Measurements from ENCODE around the gene CREB5. TPM values are rescaled to one million over a fixed set of nuclear protein-coding genes. Genes with fewer than 3 reads are reported as not detected.

CREB5 gene
- total RNA-seq, 5 donors from 2014 or later (not counting 1 experiment from before 2014, with no cell fraction given): 0.03 to 0.58 (median 0.23) TPM

GRCh38 chr7:28617308-28617880 lies 205.1 kb downstream of the CREB5 start:
- DNase-seq: no peak
- ATAC-seq (replicated peaks in 1 of 4): no peak
- Mint-ChIP-seq H3K27me3 (peaks cover 0 to 2% of the 10 kb centered on the region in 2 donors), H3K27ac (no peak overlapping the region), H3K4me3 (no peak overlapping the region), H3K9me3 (no peaks in the 10 kb centered on the region), H3K36me3 (no peaks in the 10 kb centered on the region), H3K4me1 (no peaks in the 10 kb centered on the region)
- POLR2A ChIA-PET: no interaction called here
- Histone ChIP-seq H3K27me3 (replicated peaks in 1 of 2; ENCODE audit: control insufficient read depth in 2 of 2, extremely low read depth in 1 of 2, insufficient read depth in 2 of 2, low read length in 1 of 2) (peaks cover 0 to 6% of the 10 kb centered on the region in 2 experiments), H3K36me3 (ENCODE audit: control insufficient read depth in 2 of 2, extremely low read depth in 1 of 2, insufficient read depth in 1 of 2, low read length in 1 of 2) (no peaks in the 10 kb centered on the region), H3K4me3 (ENCODE audit: control insufficient read depth in 1 of 2, extremely low read depth in 1 of 2, low read length in 1 of 2) (no peak overlapping the region), H3K9me3 (no peaks in the 10 kb centered on the region), H3K27ac (ENCODE audit: low read length) (no peak overlapping the region), H3K4me1 (ENCODE audit: control insufficient read depth in 1 of 2, extremely low read depth in 1 of 2, insufficient read depth in 2 of 2, low read length in 2 of 2) (no peaks in the 10 kb centered on the region)
- CTCF ChIA-PET: no interaction called here
- WGBS (ENCODE audit: insufficient coverage): no CpG with 5 or more reads among the region's 2 CpGs

- H3K4me3 Mint-ChIP-seq: no peak overlapping the region
- POLR2A ChIA-PET: no interaction called here
- CTCF ChIA-PET: no interaction called here
- H3K36me3 Mint-ChIP-seq: no peaks in the 10 kb centered on the region
- Histone ChIP-seq H3K4me3 (ENCODE audit: control insufficient read depth in 1 of 2, extremely low read depth in 1 of 2, low read length in 1 of 2) (no peak overlapping the region), H3K4me1 (ENCODE audit: control insufficient read depth in 1 of 2, extremely low read depth in 1 of 2, insufficient read depth in 2 of 2, low read length in 2 of 2) (no peaks in the 10 kb centered on the region), H3K9me3 (no peaks in the 10 kb centered on the region), H3K36me3 (ENCODE audit: control insufficient read depth in 2 of 2, extremely low read depth in 1 of 2, insufficient read depth in 1 of 2, low read length in 1 of 2) (no peaks in the 10 kb centered on the region), H3K27ac (ENCODE audit: low read length) (no peak overlapping the region), H3K27me3 (replicated peaks in 1 of 2; ENCODE audit: control insufficient read depth in 2 of 2, extremely low read depth in 1 of 2, insufficient read depth in 2 of 2, low read length in 1 of 2) (peaks cover 0 to 6% of the 10 kb centered on the region in 2 experiments)
- no peak overlapping the region for H3K27ac Mint-ChIP-seq
- WGBS (ENCODE audit: insufficient coverage): no CpG with 5 or more reads among the region's 3 CpGs
- H3K27me3 Mint-ChIP-seq: peaks cover 0 to 2% of the 10 kb centered on the region in 2 donors
- DNase-seq: no peak
- H3K9me3 Mint-ChIP-seq: no peaks in the 10 kb centered on the region
- no peak for ATAC-seq (replicated peaks in 1 of 4)
- no peaks in the 10 kb centered on the region for H3K4me1 Mint-ChIP-seq
Measured at GRCh38 chr7:28618383-28618782, 206.1 kb downstream of the CREB5 start.

DNA sequence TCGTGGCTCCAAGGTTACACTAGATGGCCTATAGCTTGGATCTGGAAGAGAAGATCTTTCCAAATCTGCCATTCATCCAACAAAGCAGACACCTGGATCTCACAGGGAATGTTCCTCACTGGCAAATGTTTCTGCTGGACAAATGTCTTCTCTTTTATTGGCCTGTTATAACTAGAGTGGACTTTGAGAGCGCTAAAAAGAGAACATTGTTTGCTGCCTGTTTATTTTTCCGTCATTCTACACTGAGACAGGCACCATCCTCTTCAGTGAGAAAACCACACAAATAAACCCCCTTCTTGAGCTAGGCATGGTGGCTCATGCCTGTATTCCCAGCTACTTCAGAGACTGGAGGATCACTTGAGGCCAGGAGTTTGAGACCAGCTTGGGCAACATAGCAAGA lies 206.9 kb downstream of the CREB5 start:
- Mint-ChIP-seq H3K9me3 (no peaks in the 10 kb centered on the region), H3K27me3 (peaks cover 0 to 2% of the 10 kb centered on the region in 2 donors), H3K36me3 (no peaks in the 10 kb centered on the region), H3K4me3 (no peak overlapping the region), H3K4me1 (no peaks in the 10 kb centered on the region), H3K27ac (no peak overlapping the region)
- H3K4me1 ChIP-seq (ENCODE audit: control insufficient read depth in 1 of 2, extremely low read depth in 1 of 2, insufficient read depth in 2 of 2, low read length in 2 of 2): no peaks in the 10 kb centered on the region
- no peak overlapping the region for H3K4me3 ChIP-seq (ENCODE audit: control insufficient read depth in 1 of 2, extremely low read depth in 1 of 2, low read length in 1 of 2)
- ChIA-PET POLR2A (no interaction called here), CTCF (no interaction called here)
- H3K36me3 ChIP-seq (ENCODE audit: control insufficient read depth in 2 of 2, extremely low read depth in 1 of 2, insufficient read depth in 1 of 2, low read length in 1 of 2): no peaks in the 10 kb centered on the region
- DNase-seq (no peak), ATAC-seq (replicated peaks in 1 of 4) (no peak)
- no peaks in the 10 kb centered on the region for H3K9me3 ChIP-seq
- H3K27ac ChIP-seq (ENCODE audit: low read length): no peak overlapping the region
- 100% methylated on average over 2 of the region's 3 CpGs for WGBS (ENCODE audit: insufficient coverage)
- peaks cover 0 to 6% of the 10 kb centered on the region in 2 experiments for H3K27me3 ChIP-seq (replicated peaks in 1 of 2; ENCODE audit: control insufficient read depth in 2 of 2, extremely low read depth in 1 of 2, insufficient read depth in 2 of 2, low read length in 1 of 2)

DNA sequence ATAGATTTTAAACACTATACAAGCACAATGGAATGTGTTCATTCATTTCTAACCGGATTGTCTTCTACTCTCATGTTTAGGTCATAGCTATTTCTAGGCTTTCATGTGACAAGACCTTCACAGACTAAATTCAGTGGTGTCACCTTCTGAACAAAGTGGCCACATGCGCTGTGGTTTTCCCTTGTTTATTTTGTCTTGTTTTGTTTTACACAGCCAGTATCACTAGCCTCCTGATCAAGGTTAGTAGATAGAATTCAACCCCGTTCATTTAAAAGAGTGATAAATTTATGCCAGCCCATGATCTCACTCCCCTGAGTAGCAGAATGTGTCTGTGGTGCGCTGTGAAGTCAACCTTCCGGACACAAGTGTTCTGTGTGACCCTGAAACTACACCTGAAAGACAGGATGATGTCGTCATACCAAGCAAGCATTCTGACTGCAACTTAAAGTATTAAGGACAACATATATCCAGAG lies 209.1 kb downstream of the CREB5 start:
- Mint-ChIP-seq H3K4me3 (no peak overlapping the region), H3K4me1 (no peaks in the 10 kb centered on the region), H3K36me3 (no peaks in the 10 kb centered on the region), H3K9me3 (no peaks in the 10 kb centered on the region), H3K27ac (no peak overlapping the region), H3K27me3 (peaks cover 5 to 8% of the 10 kb centered on the region in 2 donors)
- no peak overlapping the region for H3K4me3 ChIP-seq (ENCODE audit: control insufficient read depth in 1 of 2, extremely low read depth in 1 of 2, low read length in 1 of 2)
- no peaks in the 10 kb centered on the region for H3K4me1 ChIP-seq (ENCODE audit: control insufficient read depth in 1 of 2, extremely low read depth in 1 of 2, insufficient read depth in 2 of 2, low read length in 2 of 2)
- no peaks in the 10 kb centered on the region for H3K27me3 ChIP-seq (replicated peaks in 1 of 2; ENCODE audit: control insufficient read depth in 2 of 2, extremely low read depth in 1 of 2, insufficient read depth in 2 of 2, low read length in 1 of 2)
- ATAC-seq (replicated peaks in 1 of 4) (no peak), DNase-seq (no peak)
- H3K36me3 ChIP-seq (ENCODE audit: control insufficient read depth in 2 of 2, extremely low read depth in 1 of 2, insufficient read depth in 1 of 2, low read length in 1 of 2): no peaks in the 10 kb centered on the region
- POLR2A ChIA-PET: no interaction called here
- WGBS (ENCODE audit: insufficient coverage): 80% methylated on average over 2 of the region's 6 CpGs
- no peaks in the 10 kb centered on the region for H3K9me3 ChIP-seq
- CTCF ChIA-PET: no interaction called here
- H3K27ac ChIP-seq (ENCODE audit: low read length): no peak overlapping the region

DNA sequence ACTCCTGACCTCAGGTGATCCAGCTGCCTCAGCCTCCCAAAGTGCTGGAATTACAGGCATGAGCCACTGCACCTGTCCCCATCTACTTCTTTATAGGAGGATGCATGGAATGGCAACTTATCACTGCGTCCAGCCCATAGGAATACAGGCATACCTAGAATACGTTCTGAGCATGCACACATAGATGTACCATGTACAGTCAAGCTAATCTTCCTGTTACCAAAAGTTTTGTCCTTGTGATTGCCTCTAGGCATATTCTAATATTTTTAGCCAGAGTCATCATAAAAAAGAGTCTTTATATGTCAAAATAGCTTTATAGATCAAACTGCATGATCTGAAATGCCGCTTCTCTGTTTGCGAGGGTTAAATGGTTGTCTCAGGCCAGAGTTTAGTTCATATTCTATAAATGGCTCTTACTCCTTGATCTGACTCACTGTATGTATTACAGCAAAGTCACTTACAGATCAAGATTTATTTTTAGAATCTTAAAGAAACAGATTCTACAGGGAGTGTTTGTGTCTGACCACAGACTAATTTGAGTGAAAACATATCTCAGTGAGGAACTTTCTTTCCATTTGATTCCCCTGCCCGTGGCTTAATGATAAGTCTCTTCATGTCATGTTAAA lies 210.9 kb downstream of the CREB5 start:
- no peaks in the 10 kb centered on the region for H3K9me3 Mint-ChIP-seq
- Histone ChIP-seq H3K4me1 (ENCODE audit: control insufficient read depth in 1 of 2, extremely low read depth in 1 of 2, insufficient read depth in 2 of 2, low read length in 2 of 2) (no peaks in the 10 kb centered on the region), H3K9me3 (no peaks in the 10 kb centered on the region), H3K4me3 (ENCODE audit: control insufficient read depth in 1 of 2, extremely low read depth in 1 of 2, low read length in 1 of 2) (no peak overlapping the region), H3K27me3 (replicated peaks in 1 of 2; ENCODE audit: control insufficient read depth in 2 of 2, extremely low read depth in 1 of 2, insufficient read depth in 2 of 2, low read length in 1 of 2) (no peaks in the 10 kb centered on the region), H3K36me3 (ENCODE audit: control insufficient read depth in 2 of 2, extremely low read depth in 1 of 2, insufficient read depth in 1 of 2, low read length in 1 of 2) (no peaks in the 10 kb centered on the region), H3K27ac (ENCODE audit: low read length) (no peak overlapping the region)
- POLR2A ChIA-PET: no interaction called here
- CTCF ChIA-PET: no interaction called here
- no peaks in the 10 kb centered on the region for H3K4me1 Mint-ChIP-seq
- H3K27me3 Mint-ChIP-seq: peaks cover 8 to 9% of the 10 kb centered on the region in 2 donors
- ATAC-seq (replicated peaks in 1 of 4) (no peak), DNase-seq (no peak)
- H3K36me3 Mint-ChIP-seq: no peaks in the 10 kb centered on the region
- H3K4me3 Mint-ChIP-seq: no peak overlapping the region
- WGBS (ENCODE audit: insufficient coverage): 66% methylated on average over 2 of the region's 5 CpGs
- no peak overlapping the region for H3K27ac Mint-ChIP-seq

DNA sequence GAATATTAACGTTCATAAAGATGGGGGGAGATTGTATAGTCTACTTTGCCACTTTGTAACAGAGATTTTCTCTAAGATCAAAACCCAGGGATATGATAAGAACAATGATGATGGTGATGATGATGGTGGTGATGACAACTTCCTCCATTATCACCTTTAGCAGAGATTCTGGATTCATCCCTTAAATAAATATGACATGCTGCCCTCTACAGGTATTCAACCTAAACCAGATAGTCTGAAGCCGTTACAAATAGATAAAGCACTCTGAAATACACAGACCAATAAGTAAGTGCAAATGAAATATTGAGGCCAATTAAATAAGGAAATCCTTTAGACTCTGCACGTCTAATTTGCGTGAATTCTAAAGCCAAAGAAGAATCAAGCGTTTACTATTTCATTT lies 211.5 kb downstream of the CREB5 start:
- Mint-ChIP-seq H3K27ac (no peak overlapping the region), H3K4me1 (no peaks in the 10 kb centered on the region), H3K9me3 (no peaks in the 10 kb centered on the region), H3K27me3 (peaks cover 9 to 12% of the 10 kb centered on the region in 2 donors), H3K36me3 (no peaks in the 10 kb centered on the region), H3K4me3 (no peak overlapping the region)
- Histone ChIP-seq H3K36me3 (ENCODE audit: control insufficient read depth in 2 of 2, extremely low read depth in 1 of 2, insufficient read depth in 1 of 2, low read length in 1 of 2) (no peaks in the 10 kb centered on the region), H3K9me3 (no peaks in the 10 kb centered on the region), H3K4me3 (ENCODE audit: control insufficient read depth in 1 of 2, extremely low read depth in 1 of 2, low read length in 1 of 2) (no peak overlapping the region), H3K27ac (ENCODE audit: low read length) (no peak overlapping the region), H3K4me1 (ENCODE audit: control insufficient read depth in 1 of 2, extremely low read depth in 1 of 2, insufficient read depth in 2 of 2, low read length in 2 of 2) (no peaks in the 10 kb centered on the region), H3K27me3 (replicated peaks in 1 of 2; ENCODE audit: control insufficient read depth in 2 of 2, extremely low read depth in 1 of 2, insufficient read depth in 2 of 2, low read length in 1 of 2) (no peaks in the 10 kb centered on the region)
- DNase-seq (no peak), ATAC-seq (replicated peaks in 1 of 4) (no peak)
- no CpG with 5 or more reads among the region's 5 CpGs for WGBS (ENCODE audit: insufficient coverage)
- ChIA-PET CTCF (no interaction called here), POLR2A (no interaction called here)

Data from T-cell (primary cell).